ENCODE measurements around the gene COQ7.

COQ7 gene

GRCh38 chr16:19067349-19068236 is at the start of gene COQ7:
Gene COQ7 (plus strand): TSS chr16:19067614. CDS start chr16:19067665, 51 bp downstream.
- H3K4me2 ChIP-seq (ENCODE audit: low read length), result peak within 1 kb of the TSS; percentile 69
- no peaks in the 10 kb centered on the region for H3K36me3 ChIP-seq (ENCODE audit: control insufficient read depth, low read length)
- TF ChIP-seq CTCF (IDR thresholded peaks at IDR 0.05; ENCODE audit: low read depth, low read length, poor library complexity, severe bottlenecking), result no peak
- TF ChIP-seq EZH2phosphoT487 (IDR thresholded peaks at IDR 0.05; ENCODE audit: borderline replicate concordance, low read length), result no peak
- H3K27me3 ChIP-seq (ENCODE audit: control insufficient read depth, low read length), result 0 out of 2 replicates have a peak, but pooled peaks cover 5% of the 10 kb centered on the region
- peak within 1 kb of the TSS; percentile 81 for H3K4me3 ChIP-seq (ENCODE audit: low read length)
- no peaks in the 10 kb centered on the region for H3K9me3 ChIP-seq (ENCODE audit: control insufficient read depth, insufficient read depth, low read length)
- no peaks in the 10 kb centered on the region for H4K20me1 ChIP-seq (ENCODE audit: control insufficient read depth, insufficient read depth, low read depth, low read length)
- no peaks in the 10 kb centered on the region for H3F3A ChIP-seq (ENCODE audit: control insufficient read depth, insufficient read depth)
- peaks cover 13% of the 10 kb centered on the region for H3K79me2 ChIP-seq (ENCODE audit: control insufficient read depth, low read length)
- peak within 1 kb of the TSS; percentile 90 for H3K27ac ChIP-seq (ENCODE audit: low read depth, low read length)
- peaks cover 13% of the 10 kb centered on the region for H3K4me1 ChIP-seq (ENCODE audit: control insufficient read depth, low read length)
- no peaks in the 10 kb centered on the region for H3K9me2 ChIP-seq (replicated peaks; ENCODE audit: control insufficient read depth, low read length)

- H3K4me3 ChIP-seq (ENCODE audit: low read length), result no peak overlapping the region
- H3F3A ChIP-seq (ENCODE audit: control insufficient read depth, insufficient read depth), result no peaks in the 10 kb centered on the region
- TF ChIP-seq CTCF (IDR thresholded peaks at IDR 0.05; ENCODE audit: low read depth, low read length, poor library complexity, severe bottlenecking), result no peak
- no peak for TF ChIP-seq EZH2phosphoT487 (IDR thresholded peaks at IDR 0.05; ENCODE audit: borderline replicate concordance, low read length)
- H3K9me2 ChIP-seq (replicated peaks; ENCODE audit: control insufficient read depth, low read length), result no peaks in the 10 kb centered on the region
- H3K27ac ChIP-seq (ENCODE audit: low read depth, low read length), result no peak overlapping the region
- no peaks in the 10 kb centered on the region for H4K20me1 ChIP-seq (ENCODE audit: control insufficient read depth, insufficient read depth, low read depth, low read length)
- H3K9me3 ChIP-seq (ENCODE audit: control insufficient read depth, insufficient read depth, low read length), result no peaks in the 10 kb centered on the region
- H3K27me3 ChIP-seq (ENCODE audit: control insufficient read depth, low read length), result peaks cover 3% of the 10 kb centered on the region; the same call in 1 of the 2 replicates
- H3K4me2 ChIP-seq (ENCODE audit: low read length), result no peak overlapping the region
- no peaks in the 10 kb centered on the region for H3K36me3 ChIP-seq (ENCODE audit: control insufficient read depth, low read length)
- H3K4me1 ChIP-seq (ENCODE audit: control insufficient read depth, low read length), result no peaks in the 10 kb centered on the region
- H3K79me2 ChIP-seq (ENCODE audit: control insufficient read depth, low read length), result no peaks in the 10 kb centered on the region
Observed at GRCh38 chr16:19020689-19021088, 46.7 kb upstream of the COQ7 start.

GRCh38 chr16:19021747-19022146 is 45.7 kb upstream of the COQ7 start:
- Histone ChIP-seq H3K79me2 (ENCODE audit: control insufficient read depth, low read length) (no peaks in the 10 kb centered on the region), H3K27ac (ENCODE audit: low read depth, low read length) (no peak overlapping the region), H3K27me3 (ENCODE audit: control insufficient read depth, low read length) (peaks cover 3% of the 10 kb centered on the region; the same call in 1 of the 2 replicates), H3K9me2 (replicated peaks; ENCODE audit: control insufficient read depth, low read length) (no peaks in the 10 kb centered on the region), H3K9me3 (ENCODE audit: control insufficient read depth, insufficient read depth, low read length) (no peaks in the 10 kb centered on the region), H3K4me2 (ENCODE audit: low read length) (no peak overlapping the region), H3K4me3 (ENCODE audit: low read length) (no peak overlapping the region), H3K36me3 (ENCODE audit: control insufficient read depth, low read length) (no peaks in the 10 kb centered on the region), H3F3A (ENCODE audit: control insufficient read depth, insufficient read depth) (no peaks in the 10 kb centered on the region), H4K20me1 (ENCODE audit: control insufficient read depth, insufficient read depth, low read depth, low read length) (no peaks in the 10 kb centered on the region), H3K4me1 (ENCODE audit: control insufficient read depth, low read length) (no peaks in the 10 kb centered on the region)
- TF ChIP-seq CTCF (IDR thresholded peaks at IDR 0.05; ENCODE audit: low read depth, low read length, poor library complexity, severe bottlenecking) (no peak), EZH2phosphoT487 (IDR thresholded peaks at IDR 0.05; ENCODE audit: borderline replicate concordance, low read length) (no peak)

All from DOHH2 (cell line).